NCI-H2081 (cell line): ENCODE data around the gene EEFSEC.
A peak's percentile ranks its signal among the peaks of the same experiment; 100 is the strongest.

ENCODE experiments used
- DNase-seq, 2 experiments: peaks; one replicate each; lab custom pipeline; 2025; lab: John Stamatoyannopoulos, UW

Gene EEFSEC, protein sequence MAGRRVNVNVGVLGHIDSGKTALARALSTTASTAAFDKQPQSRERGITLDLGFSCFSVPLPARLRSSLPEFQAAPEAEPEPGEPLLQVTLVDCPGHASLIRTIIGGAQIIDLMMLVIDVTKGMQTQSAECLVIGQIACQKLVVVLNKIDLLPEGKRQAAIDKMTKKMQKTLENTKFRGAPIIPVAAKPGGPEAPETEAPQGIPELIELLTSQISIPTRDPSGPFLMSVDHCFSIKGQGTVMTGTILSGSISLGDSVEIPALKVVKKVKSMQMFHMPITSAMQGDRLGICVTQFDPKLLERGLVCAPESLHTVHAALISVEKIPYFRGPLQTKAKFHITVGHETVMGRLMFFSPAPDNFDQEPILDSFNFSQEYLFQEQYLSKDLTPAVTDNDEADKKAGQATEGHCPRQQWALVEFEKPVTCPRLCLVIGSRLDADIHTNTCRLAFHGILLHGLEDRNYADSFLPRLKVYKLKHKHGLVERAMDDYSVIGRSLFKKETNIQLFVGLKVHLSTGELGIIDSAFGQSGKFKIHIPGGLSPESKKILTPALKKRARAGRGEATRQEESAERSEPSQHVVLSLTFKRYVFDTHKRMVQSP

DNA sequence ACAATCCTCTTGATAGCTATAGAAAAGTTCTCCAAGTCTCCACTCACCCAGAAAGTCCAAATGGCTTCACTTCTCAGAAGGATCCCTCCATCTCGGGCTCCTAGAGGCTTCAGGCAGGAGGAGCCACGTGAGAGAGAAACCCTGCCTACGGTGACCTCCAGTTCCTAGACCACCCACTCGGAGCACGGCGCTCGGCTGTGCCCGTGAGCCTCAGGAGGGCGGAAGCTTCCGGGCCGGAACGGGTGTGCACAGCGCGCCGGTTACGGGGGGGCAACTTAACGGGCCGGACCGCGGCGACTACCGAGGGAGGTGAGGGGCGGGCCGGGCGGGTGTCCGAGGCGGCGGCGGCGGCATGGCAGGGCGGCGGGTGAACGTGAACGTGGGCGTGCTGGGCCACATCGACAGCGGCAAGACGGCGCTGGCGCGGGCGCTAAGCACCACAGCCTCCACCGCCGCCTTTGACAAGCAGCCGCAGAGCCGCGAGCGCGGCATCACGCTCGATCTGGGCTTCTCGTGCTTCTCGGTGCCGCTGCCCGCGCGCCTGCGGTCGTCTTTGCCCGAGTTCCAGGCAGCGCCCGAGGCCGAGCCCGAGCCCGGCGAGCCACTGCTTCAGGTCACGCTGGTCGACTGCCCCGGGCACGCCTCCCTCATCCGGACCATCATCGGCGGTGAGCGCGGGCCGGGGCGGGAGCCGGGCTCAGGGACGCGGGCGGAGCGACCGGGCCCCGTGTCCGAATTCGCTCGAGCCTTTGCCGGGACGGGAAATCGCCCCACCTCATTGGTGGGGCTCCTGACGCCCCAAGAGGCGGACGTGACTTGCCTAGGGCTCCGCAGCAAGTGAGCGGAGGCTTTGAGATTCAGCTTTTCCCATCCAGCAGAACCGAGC, at the start of gene EEFSEC:
TSS of gene EEFSEC (plus strand) at position 326 of the 886 bp plus-strand sequence. CDS start at position 353, 27 bp downstream.
- peak; percentile 85 to 89 for DNase-seq

DNA sequence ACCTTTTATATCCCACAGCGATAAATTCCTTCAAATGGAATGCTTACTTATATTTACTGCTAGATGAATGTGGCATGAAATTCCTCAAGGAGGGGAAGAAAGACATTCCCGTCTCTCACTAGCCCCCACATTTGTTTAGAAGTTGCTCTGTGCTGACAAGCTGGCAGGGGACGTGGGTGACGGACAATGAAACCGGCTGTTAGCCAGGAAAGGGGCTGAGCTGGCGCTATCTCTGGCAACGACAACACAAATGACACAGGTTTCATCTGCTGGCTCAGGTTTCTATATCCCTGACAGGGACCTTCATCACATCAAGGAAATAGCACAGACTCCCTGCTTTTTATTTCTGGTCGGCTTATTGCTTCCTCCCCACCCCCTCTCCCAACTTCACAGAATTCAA, 45.4 kb upstream of the EEFSEC start:
- DNase-seq: peak in 1 of 2 experiments; percentile 66

GRCh38 chr3:128111147-128111546, 42.1 kb upstream of the EEFSEC start:
- DNase-seq: no peak

DNA sequence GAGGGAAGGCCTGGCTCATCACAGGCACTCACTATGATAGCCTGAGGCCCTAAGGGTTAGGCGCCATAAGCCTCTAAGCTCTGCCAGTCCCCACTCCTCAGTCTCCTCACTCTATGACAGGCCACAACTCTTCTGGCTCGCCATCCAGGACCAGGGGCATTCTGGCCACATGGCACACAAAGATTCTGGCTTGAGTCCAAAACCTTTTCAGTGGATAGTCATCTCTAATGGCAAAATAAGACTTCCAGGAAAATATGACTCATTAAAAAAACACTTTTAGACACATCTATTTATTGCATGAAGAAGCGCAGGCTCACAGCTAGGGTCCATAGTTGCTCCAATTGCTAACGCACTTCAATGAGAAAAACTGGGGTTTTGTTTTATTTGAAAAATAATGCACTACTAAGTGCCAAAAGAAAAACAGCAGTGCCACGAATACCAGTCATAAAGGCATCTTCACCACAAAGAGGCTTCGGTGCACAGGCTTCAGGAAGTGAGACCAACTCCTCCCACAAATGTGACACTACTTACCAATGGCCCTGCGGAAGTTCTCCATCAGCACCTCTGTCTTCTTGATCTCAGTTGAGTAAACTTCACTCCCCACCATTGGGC, 40.8 kb upstream of the EEFSEC start:
- DNase-seq: peak in 1 of 2 experiments; percentile 46

- no peak for DNase-seq
Observed at GRCh38 chr3:128113817-128114794, 39.2 kb upstream of the EEFSEC start.

- DNase-seq: no peak
Observed at GRCh38 chr3:128122013-128122412, 31.3 kb upstream of the EEFSEC start.

DNA sequence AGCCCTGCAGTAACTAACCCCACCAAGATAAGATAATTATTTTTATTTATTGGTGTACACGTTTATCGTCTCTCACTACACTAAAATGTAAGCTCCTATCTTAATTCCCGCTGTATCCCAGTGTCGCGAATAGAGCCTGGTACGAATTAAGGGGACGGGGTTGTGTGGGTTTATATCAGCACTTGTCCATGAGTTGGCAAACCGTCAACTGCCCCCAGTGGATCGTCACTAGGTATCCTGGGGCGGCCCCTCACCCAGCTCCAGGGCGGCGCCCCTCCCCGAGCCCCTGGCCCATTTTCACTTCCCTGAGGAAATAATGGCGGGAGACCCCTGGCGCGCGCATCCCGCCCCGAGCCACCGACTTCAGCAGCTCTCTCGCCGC, 30.1 kb upstream of the EEFSEC start:
- DNase-seq: no peak

GRCh38 chr3:128123538-128124368, 29.5 kb upstream of the EEFSEC start, which contains the start of gene RUVBL1:
Gene RUVBL1, minus strand, starts transcription at chr3:128123812. Its CDS starts 88 bp downstream, at chr3:128123724.
- DNase-seq: peak; percentile 100

DNA sequence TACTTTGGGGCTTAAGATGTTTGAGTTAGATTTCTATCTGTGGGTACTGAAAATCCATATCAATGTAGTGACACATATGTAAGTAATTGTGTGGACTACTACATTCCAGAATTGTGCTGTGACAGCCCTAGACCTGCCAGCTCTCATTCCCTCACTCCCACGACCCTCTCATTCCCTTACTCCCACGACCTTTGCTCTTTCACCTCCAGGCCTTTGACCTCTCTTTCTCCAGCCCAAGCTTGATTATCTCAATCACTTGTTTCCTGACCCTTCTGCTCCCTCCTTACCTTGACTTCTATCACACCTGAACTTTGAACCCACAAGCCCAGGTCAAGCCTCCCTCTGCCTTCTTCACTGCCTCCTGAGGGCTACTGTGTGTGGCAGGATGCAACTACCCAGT, 26.0 kb upstream of the EEFSEC start:
- DNase-seq: no peak

DNA sequence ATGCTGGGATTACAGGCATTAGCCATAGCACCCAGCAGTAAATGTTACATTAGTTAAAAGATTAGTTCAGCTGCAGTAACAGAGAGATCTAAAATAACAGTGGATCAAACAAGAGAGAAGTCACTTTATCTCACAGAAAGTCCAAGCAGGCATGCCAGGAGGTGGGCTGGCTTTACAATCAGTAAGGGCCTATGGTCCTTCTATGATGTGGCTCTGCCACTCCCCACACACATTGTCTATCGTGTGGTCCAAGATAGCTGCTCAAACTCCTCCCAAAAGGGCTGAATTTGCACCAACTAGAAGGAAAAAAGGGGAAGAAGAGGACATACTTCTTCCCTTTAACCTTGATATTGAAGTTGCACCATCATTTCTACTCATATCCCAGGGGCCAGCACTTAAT, 25.0 kb upstream of the EEFSEC start:
- DNase-seq: no peak

- no peak for DNase-seq
Observed at GRCh38 chr3:128131897-128132646, 21.2 kb upstream of the EEFSEC start.

DNA sequence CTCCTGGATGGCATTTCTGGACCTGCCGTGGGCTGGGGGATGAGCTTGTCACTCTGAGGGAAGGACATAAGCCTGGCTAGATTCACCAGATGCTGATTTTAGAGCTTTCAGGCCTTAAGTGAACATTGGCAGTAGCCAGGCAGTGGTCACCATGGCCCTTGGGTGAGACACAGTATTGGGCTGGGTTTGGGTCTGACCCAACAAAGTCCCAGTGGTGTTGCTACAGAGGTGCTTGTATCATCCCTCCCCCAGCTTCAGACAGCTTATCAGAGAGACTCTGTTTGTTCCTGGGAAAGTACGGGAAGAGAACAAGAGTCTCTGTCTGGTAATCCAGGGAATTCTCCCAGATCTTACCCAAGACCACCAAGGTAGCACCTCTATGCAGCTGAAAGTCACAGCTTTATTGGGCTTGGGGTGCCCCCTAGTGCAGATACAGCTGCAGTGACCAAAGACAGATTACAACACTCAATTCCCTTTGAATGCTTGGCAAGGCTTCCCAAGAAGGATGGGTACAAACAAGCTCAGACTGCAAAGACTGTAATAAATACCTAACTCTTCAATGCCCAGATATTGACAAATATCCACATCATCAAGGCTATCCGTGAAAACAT, 19.9 kb upstream of the EEFSEC start:
- peak; percentile 26 to 66 for DNase-seq

DNA sequence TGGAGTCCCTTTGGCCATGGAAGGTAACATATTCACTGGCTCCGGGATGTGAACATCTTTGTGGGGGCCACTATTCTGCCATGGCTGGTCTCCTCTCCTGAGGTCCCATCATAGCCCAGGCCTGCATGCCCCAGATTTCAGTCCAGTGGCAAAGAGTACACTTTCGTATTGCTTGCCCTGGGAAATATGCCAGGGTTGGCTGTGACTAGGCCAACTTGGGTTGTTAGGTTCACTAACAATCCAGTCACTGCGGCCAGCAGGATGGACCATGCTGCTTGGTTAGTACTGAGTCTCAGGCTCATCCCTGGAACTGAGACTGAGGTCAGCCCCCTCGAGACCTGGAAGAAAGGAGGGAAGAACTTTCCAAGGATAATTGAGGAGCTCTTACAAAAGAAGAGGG, 9.8 kb upstream of the EEFSEC start:
- no peak for DNase-seq

GRCh38 chr3:128144512-128145187, 8.6 kb upstream of the EEFSEC start:
- DNase-seq: no peak

DNA sequence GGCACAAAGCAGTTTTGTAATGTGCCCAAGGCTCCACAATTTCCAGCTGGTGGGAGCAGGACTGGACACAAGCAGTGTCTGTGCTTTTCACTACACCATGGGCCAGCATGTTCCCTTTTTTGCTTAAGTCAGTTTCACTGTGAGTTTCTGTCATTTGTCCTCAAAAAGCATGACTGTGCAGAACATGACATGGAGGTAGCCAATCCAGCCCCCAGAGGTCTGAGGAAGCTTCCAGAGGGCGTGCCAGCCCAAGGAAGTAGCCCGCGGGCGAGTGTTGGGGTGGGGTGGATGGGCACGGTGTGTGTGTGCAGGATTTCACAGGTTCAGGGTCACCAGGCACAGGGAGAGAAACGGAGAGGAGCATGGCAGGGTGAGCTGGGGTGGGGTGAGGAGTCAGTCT, 8.0 kb upstream of the EEFSEC start:
- DNase-seq: no peak

DNA sequence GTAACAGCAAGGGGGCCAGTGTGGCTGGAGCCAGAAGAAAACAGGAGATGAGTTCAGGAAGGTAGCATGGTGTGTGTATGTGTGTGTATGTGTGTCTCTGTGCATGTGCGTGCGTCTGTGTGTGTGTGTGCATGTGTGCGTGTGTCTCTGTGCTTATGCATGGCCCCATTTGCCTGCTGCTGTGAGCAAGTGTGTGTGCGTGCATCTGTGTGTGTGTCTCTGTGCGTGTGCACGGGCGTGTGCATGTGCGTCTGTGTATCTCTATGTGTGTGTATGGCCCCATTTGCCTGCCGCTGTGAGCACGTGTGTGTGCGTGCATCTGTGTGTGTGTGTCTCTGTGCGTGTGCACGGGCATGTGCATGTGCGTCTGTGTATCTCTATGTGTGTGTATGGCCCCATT, 7.1 kb upstream of the EEFSEC start:
- DNase-seq: no peak

- no peak for DNase-seq
Observed at GRCh38 chr3:128149650-128150049, 3.6 kb upstream of the EEFSEC start.

GRCh38 chr3:128151758-128152274, 1.5 kb upstream of the EEFSEC start:
- DNase-seq: no peak
